NCI-H1417 treated with DMSO at 0.1 percent for 48 hours (cell line): ENCODE measurements around the gene RET.

Experiments
- DNase-seq: peaks from one replicate; lab custom pipeline; 2025; lab: John Stamatoyannopoulos, UW

The RET gene

DNA sequence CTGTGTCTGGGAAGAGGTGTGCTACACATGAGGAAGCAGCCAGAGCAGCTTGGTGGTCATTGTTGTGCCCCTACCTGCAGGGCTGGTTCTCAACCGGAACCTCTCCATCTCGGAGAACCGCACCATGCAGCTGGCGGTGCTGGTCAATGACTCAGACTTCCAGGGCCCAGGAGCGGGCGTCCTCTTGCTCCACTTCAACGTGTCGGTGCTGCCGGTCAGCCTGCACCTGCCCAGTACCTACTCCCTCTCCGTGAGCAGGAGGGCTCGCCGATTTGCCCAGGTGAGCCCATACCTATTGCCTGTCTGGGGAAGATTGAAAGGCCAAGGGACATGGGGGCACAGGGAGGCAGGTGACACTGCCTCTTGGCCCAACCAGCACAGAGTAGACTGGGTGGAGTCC, 32.1 kb downstream of the RET start:
- DNase-seq = no peak

DNA sequence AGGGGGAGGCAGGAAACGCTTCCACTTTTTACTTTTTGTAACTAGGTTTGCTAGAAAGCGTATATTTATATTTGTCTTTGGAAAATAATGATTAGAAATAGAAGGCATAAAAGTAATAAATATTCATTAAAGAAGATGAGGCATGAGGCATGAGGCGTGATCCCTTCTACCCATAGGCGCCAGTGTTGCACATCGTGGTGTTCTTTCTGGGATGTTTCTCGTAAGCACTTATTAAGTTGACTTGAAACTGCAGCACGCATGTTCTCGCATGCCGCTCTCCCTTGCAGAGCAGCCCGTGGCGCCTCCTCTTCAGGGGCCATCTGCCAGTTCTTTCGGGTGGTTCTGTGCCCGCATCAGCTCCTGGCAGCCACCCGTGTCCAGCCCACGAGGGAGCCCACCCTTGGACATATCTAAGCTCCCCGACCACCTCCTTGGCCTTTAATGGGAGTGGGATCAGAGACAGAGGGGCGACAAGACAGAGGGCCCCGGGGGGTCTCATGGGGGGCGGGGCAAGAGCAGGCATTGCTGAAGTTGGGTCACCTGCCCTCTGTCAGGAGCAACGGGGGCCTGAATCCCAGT, 32.9 kb downstream of the RET start:
- no peak for DNase-seq

DNA sequence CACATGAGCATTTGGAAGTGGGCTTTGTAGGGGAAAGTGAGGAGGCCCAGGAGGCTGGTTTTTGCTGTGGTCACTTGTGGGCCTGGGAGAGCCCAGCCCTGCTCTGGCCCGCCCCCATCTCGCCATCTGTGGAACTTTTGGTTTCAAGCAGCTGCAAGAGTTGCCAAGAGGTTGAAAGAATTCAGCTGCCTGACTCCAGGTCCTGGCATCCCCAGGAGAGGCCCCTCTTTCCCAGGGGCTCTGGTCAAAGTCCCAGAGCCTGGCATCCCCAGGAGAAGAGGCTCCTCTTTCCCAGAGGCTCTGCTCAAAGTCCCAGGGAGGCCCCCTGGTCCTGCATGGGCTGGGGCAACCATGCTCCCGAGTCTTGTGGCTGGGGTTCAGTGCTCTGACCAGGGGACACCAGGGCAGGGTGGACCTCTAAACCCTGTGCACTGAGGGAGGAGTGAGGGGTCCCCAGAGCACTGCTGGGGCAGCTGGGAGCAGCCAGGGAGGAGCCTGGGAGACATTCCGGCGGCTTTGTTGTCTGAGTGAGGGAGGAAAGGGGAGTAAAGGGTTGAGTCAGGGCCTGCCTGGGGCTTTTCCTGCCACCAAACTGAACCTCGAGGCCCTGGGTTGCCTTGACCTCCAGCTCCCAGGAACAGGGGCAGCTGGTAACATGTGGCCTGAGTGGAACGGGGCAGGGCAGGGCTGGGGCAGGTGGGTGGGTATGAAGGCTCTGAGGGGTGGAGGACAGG, 33.6 kb downstream of the RET start:
- DNase-seq = no peak

DNA sequence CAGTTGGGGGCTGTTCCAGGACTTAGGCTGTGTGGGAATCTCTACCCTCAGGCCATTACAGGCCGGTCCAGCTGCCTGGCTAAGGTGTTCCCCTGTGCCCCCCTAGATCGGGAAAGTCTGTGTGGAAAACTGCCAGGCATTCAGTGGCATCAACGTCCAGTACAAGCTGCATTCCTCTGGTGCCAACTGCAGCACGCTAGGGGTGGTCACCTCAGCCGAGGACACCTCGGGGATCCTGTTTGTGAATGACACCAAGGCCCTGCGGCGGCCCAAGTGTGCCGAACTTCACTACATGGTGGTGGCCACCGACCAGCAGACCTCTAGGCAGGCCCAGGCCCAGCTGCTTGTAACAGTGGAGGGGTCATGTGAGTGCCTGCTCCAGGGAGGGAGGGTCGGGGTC, 34.2 kb downstream of the RET start:
- no peak for DNase-seq

DNA sequence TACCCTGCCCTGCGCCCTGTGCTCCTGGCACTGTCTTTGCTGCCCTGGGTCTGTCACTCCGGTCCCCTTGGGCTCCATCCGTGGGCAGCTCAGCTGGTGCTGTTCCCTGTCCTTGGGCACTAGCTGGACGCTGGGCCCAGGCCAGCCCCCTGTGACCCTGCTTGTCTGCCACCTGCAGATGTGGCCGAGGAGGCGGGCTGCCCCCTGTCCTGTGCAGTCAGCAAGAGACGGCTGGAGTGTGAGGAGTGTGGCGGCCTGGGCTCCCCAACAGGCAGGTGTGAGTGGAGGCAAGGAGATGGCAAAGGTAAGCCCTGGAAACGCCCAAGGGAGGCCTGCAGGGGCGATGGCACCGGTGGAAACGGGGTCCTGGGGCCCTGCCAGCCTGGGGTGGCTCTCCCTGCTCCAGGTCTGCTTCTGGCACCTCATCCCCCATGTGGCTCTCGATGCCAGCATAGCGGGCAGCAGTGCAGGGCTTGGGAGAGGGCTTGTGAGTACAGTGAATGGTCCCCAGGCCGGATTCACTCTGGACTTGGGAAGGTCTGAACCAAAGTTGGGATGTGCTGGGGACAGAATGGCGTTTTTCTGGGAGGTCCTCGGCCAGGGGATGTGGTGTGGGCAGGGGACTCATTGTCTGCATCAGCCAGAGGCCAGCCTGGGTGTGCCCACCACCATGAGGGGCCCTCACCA, 35.2 kb downstream of the RET start:
- no peak for DNase-seq

DNA sequence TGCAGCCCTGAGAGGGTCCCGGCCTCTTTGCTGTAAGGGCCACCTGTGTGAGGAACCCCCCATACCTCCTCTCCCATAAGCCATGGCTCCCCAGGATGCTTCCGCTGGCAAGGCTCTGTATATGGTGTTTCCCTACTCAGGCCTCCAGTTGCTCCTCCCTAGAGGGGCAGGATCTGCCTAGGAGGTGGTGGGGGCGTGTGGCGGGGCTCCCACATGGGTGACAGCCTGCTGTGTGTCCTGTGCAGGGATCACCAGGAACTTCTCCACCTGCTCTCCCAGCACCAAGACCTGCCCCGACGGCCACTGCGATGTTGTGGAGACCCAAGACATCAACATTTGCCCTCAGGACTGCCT, 35.7 kb downstream of the RET start:
- DNase-seq = no peak

DNA sequence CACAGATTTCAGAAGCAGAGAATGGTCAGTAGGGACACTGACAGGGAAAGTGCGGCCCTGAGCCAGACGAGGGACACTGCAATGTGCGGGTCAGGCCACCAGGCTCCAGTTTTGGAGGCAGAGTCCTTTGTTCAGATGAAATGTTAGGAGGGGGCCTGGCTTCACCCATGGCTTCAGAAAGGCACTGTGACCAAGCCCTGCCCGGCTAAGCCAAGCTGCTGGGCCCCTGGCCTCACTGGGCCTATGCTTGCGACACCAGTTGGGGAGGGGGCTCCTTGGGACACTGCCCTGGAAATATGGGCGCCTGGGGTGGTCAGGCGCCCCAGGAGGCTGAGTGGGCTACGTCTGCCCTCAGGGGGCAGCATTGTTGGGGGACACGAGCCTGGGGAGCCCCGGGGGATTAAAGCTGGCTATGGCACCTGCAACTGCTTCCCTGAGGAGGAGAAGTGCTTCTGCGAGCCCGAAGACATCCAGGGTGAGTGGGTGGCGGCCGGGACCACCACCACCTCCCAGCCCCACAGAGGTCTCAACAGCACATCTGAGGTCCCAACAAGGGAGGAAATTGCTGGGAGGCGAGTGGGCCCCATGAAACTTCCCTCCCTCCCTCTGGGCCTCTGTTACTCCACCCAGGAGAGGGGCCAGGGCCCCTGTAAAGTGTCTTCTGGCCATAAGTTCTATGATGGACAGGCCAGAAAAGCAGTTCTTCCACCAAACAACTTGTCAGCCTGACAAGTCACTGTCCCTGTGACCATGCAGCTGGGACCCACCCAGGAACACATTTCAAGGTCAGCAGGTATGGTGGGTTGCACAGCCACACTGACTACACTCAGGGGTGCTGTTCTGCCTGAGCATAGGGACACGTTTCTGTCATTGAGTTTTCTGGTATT, 36.6 kb downstream of the RET start:
- DNase-seq = no peak

DNA sequence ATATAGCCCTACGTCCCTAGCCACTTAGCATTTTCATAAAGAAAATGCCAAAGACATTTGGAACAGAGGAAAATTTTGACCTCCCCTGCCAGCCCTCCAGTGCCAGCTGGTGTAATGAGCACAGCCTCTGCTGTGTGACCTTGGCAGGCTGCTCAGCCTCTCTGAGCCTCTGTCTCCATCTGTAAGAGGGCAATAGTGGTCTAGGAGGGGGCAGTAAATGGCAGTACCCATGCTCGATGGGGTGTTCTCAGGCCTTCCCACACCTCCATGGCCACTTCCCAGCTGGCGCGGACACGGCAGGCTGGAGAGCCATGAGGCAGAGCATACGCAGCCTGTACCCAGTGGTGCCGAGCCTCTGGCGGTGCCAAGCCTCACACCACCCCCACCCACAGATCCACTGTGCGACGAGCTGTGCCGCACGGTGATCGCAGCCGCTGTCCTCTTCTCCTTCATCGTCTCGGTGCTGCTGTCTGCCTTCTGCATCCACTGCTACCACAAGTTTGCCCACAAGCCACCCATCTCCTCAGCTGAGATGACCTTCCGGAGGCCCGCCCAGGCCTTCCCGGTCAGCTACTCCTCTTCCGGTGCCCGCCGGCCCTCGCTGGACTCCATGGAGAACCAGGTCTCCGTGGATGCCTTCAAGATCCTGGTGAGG, 37.3 kb downstream of the RET start:
- DNase-seq = no peak

DNA sequence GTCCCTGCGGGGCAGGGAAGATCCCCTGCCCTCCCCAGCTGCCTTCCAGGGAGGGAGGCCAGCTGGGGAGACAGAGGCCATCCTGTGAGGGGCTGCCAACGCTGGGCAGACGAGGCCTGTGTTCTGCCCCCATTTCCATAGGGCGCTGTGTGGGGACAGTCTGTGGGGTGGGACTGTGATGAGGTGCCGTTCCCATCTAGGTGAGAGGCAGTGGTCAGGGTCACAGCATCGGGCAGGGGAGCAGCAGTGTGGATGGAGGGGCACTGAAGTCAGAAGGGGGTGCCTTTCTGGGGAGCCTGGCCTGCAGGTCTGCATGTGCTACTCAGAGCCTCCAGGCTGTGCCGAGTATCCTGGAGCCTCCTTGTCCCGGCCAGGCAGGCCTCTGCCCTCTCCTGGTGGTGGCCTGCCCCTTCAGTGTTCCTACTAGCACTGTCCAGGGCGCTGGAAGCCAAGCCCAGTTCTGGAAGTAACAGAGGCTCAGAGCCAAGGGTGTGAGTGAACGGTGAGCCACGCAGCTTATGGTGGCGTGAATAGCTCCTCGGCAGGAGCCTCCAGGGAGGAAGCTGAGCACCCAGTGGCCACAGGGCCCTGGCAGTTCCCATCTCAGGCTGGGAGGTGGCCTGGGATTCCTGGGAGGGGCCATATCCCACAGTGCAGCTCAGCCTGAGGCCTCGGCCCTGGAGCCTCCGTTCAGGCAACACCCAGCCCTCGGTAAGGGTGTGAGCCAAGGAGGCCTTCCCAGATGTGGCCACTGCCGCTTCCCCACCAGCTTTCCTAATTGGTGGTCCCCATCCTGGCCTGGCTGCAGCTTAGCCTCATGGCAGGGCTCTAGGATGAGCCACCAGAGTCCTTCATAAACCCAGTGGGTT, 38.1 kb downstream of the RET start:
- DNase-seq = no peak

DNA sequence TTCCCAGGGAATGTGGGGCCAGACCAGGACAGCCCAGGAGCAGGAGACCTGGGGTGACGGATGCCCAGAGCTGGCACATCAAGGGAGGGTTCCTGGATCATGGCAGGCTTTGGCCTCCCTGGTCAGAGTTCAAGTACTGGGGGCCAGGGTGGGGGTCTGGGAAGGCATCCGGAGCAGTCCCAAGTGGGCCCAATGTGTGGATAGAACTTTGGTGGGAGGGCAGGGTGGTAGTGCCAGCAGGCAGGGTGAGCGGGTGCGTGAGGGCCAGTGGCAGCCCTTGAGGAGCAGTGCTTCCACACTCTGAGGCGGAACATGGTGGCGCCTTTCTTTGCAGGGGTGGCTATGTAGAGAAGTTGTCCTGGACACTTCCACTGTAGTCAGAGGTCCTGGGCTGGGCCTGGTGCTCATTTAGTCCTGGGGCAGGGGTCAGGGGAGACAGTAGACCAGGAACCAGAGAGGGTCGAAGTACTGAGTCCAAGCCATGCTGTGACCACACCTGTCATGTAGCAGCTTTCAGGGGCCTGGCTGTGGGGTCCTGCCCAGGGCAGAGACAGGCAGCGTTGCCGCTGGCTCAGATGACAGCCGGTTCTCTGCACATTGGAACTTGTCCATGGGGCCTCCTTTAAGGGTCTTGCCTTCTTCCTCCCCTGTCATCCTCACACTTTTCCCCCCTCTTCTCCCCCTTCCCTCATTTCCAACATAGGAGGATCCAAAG, 39.2 kb downstream of the RET start:
- no peak for DNase-seq

DNA sequence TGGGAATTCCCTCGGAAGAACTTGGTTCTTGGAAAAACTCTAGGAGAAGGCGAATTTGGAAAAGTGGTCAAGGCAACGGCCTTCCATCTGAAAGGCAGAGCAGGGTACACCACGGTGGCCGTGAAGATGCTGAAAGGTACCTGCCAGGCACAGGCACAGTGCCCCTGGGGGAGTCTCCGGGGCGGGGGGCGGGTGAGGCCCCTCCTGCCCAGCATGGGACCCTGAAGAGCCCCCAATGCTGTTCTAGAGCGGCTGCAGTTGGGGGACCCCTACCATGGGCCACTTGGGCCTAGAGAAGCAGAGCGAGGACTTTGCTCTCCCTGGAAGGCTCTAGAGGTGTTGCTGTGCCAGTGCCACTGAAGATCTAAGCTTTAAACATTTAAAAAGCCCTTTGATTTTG, 39.7 kb downstream of the RET start:
- no peak for DNase-seq

DNA sequence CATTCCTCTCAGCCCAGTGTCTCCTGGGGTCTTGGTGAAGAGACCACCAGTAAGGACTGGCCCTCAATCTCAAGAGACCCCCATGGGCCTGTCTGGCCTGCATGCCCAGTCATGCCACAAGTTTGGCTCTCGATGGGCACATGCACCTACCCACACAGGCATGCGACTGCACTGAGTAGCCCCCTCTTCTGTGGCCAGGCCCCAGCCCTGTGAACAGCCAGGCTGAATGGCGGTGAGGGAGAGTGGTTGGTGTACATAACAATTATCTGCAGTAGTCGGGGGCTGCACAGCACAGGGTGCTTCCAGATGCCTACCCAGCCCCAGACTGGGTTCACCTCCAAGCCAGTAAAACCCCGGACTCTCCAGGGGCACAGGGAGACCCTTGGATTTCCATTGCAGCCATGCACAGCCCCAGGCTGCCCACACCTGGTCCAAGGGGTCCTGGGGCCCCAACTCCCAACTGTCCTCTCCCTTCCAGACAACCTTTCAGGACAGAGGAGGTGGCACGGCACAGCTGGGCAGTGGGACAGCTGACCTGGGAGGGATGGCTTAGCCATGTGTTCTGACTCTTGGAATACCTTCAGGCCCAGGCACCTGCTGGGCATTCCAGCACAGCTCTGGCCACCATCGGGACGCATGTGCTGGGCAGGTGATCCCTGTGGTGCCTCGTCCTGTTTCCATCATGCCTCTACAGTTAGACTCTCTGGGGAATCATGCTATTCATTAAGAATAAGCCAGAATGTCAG, 40.3 kb downstream of the RET start:
- DNase-seq = no peak

DNA sequence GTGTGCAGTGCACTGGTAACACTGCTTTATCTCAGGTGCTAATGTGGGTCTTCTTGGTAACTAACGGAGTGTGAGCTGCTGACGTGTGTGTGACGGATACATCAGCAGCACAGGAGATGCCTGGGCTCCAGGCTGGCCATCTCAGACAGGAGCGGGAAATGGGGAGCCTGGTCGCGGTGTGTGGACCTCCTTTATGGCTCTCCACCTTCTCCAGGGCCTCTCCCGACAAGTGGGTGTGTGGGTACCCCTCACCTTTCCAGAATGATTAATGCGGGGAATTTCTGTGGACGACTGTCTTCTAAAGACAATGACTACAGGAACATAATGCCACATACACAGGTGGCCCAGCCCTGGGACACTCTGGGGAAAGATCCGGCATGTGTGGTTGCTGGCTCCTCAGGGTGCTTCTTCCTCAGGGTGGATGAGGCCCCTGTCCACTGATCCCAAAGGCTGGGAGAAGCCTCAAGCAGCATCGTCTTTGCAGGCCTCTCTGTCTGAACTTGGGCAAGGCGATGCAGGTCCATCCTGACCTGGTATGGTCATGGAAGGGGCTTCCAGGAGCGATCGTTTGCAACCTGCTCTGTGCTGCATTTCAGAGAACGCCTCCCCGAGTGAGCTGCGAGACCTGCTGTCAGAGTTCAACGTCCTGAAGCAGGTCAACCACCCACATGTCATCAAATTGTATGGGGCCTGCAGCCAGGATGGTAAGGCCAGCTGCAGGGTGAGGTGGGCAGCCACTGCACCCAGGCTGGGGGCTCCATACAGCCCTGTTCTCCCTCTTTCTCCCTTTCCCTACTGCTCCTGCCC, 41.1 kb downstream of the RET start:
- DNase-seq = no peak

DNA sequence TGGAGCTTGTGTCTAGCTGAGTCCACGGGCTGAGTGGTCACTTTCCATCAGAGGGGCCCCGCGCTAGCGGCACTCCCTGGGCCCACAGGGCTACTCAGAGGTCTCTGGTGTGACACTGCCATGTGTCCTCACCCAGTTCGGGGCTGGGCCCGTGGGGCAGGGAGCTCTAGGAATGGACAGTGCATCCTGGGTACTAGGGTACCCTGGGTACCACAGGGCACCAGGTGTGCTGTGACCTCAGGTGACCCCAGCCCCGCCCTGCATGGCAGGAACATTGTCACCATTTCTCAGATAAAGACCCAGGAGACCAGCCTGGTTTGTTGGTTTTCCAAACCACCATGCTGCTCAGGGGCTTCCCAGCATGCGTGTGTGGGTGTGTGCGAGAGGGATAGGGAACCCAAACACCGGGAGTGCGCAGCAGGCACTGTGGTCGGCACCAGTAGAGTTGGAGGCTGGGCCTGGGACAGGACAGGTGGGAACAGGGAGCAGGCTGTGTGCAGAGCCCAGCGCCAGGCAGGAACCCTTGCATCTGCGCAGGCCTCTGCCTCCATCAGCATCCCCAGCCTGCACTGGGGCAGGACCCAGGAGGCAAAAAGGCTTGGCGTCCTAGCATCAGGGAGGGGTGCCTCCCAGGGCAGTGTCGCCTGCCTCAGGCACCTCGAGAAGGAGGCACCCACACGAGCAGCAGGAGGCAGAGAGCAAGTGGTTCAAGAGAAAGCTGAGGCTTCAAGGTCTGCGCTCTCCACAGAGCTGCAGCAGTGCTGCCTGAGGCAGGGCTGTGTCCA, 42.0 kb downstream of the RET start:
- no peak for DNase-seq

DNA sequence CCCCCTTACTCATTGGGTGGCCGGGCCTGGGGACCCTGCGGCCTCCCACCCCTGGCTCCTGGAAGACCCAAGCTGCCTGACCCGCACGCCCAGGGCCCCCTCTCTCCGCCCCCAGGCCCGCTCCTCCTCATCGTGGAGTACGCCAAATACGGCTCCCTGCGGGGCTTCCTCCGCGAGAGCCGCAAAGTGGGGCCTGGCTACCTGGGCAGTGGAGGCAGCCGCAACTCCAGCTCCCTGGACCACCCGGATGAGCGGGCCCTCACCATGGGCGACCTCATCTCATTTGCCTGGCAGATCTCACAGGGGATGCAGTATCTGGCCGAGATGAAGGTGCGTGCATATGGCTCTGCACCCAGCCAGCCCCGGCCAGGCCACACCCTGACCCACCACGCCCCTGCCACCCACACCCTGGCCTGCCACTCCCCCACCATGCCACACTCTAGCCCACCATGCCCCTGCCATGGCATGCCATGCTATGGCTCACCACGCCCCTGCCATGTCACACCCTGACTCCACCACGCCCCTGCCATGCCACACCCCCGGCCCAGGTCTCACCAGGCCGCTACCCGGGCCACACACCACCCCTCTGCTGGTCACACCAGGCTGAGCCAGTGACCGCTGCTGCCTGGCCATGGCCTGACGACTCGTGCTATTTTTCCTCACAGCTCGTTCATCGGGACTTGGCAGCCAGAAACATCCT, 42.7 kb downstream of the RET start:
- no peak for DNase-seq

DNA sequence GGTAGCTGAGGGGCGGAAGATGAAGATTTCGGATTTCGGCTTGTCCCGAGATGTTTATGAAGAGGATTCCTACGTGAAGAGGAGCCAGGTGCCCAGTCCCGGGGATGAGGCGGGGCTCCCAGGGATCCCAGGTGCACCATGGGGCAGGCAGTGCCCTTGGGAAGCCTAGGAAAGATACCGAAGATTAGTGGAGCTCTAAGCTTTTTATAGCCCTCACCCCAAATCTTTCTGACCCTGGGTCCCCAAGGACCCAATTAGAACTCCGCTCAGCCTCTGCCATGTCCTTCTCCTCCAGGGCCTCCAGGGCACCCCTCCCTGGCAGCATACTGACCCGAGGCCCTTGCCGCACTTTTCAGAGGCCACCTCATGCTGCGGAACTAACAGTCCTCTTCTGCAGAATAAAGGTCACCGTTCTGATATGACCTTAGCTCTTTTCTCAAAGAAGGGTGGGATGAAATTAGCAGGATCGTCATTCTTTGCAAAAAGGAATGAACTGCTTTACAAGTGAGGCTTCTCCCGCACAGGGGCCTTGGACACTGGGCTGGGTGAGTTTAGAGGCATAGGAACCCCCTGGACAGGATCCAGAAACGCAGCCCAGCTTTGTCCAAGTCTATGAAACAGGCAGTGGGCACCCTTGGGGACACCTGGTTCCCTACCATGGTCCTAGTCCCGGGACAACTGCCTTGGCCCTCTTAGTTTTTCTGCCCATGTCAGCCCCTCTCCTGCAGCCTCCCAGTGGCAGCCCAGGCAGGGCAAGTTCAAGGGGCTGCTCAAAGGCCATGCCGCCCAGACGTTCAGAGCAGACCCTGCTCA, 43.5 kb downstream of the RET start:
- no peak for DNase-seq

DNA sequence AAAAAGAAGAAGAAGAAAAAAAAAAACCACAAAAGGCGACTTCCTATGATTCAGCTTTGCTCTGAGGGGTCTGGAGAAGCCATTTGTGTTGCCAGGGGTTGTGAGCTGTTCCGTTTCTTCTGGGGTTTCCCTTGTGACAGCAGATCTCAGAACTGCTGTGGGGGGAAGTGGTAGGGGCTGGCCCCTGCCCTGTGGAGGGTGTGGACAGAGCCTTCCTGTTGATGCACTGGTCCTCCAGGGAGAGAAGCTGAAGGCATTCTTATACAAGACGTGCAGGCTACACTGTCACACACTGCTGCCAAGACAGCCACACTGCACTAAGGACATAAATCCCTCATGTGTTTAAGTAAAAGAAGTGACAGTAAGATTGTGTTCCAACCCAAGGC, 44.1 kb downstream of the RET start:
- DNase-seq = no peak
